ENCODE data around the gene ST7. TPM values are rescaled to one million over a fixed set of nuclear protein-coding genes. Genes with fewer than 3 reads are reported as not detected.

ST7 gene
- total and polyA plus RNA-seq, 2 donors: 14.7 to 26.6 TPM

DNA sequence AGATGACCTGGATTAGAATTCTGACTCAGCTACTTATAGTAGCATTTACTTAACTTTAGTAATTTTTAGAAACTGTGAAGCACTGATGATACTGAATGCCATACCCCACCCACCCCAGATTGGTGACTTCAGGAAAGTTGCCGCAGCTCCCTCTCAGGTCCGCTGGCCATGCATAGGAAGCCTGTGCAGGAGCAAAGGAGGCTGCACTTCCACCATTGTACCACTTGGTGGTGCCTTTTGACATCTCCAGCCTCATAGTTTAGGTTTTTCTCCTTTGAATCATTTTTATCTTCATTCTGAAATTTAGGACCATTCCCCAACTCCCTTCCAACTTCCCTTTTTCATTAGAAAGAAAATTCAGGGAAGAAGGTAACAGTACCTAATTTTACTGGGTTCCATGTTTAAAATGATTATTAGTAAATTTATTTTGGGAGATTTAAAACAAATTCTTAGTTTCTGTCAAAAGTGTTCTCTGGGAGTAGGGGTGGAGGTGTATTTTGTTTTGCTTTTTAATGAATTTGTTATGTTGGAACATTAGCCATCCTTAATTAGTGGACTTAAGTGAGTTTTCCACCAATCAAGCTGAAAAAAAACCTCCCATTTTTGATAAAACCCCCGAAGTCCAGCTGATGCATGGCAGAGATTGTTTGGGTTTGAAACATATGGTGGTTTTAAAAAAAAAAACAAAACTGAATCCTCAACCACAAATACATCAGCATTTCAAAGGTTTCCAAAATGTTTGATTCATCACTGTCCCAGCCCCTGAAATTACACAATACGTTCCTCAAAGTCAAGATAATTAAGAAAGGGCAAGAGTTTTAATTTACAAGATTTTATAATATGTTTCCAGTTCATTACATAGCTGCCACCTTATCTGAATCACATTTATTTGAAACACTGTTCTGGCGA, 259.9 kb downstream of the ST7 start:
- no peaks in the 10 kb centered on the region for H3K4me1 ChIP-seq (ENCODE audit: insufficient read depth)
- no peaks in the 10 kb centered on the region for H3K36me3 ChIP-seq (ENCODE audit: insufficient read depth)
- no peak for DNase-seq (ENCODE audit: extremely low spot score)
- H3K27ac ChIP-seq (ENCODE audit: low read depth): no peak overlapping the region
- no peak overlapping the region for H3K4me3 ChIP-seq (ENCODE audit: low read depth, low read length)
- 75% methylated on average over 5 of the region's 5 CpGs for WGBS

DNA sequence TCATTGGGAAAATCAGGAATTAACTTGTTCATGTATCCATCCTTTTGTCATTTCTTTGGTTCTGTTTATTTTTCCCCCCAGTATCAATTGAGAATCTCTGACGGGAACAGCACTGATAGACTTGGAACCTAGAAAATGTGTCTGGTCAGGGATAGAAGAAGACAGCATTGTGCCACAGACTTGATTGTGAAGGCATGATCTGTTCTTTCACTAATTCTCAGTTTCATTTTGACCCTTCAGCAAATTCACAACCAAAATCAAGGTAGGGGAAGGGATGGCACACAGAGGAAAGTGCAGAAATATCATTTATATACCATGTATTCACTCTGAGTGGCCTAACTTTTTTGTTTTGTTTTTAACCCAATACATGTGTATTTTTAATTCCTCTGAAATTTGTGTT, 262.7 kb downstream of the ST7 start:
- H3K36me3 ChIP-seq (ENCODE audit: insufficient read depth): no peaks in the 10 kb centered on the region
- no peak overlapping the region for H3K27ac ChIP-seq (ENCODE audit: low read depth)
- no peak for DNase-seq (ENCODE audit: extremely low spot score)
- H3K4me1 ChIP-seq (ENCODE audit: insufficient read depth): no peaks in the 10 kb centered on the region
- 97% methylated on average over 1 of the region's 1 CpG for WGBS
- H3K4me3 ChIP-seq (ENCODE audit: low read depth, low read length): no peak overlapping the region

- DNase-seq (ENCODE audit: extremely low spot score): no peak
- H3K27ac ChIP-seq (ENCODE audit: low read depth): no peak overlapping the region
- H3K36me3 ChIP-seq (ENCODE audit: insufficient read depth): no peaks in the 10 kb centered on the region
- H3K4me1 ChIP-seq (ENCODE audit: insufficient read depth): no peaks in the 10 kb centered on the region
- no peak overlapping the region for H3K4me3 ChIP-seq (ENCODE audit: low read depth, low read length)
- 80% methylated on average over 5 of the region's 5 CpGs for WGBS
Observed at GRCh38 chr7:117216436-117217069, 263.3 kb downstream of the ST7 start.

DNA sequence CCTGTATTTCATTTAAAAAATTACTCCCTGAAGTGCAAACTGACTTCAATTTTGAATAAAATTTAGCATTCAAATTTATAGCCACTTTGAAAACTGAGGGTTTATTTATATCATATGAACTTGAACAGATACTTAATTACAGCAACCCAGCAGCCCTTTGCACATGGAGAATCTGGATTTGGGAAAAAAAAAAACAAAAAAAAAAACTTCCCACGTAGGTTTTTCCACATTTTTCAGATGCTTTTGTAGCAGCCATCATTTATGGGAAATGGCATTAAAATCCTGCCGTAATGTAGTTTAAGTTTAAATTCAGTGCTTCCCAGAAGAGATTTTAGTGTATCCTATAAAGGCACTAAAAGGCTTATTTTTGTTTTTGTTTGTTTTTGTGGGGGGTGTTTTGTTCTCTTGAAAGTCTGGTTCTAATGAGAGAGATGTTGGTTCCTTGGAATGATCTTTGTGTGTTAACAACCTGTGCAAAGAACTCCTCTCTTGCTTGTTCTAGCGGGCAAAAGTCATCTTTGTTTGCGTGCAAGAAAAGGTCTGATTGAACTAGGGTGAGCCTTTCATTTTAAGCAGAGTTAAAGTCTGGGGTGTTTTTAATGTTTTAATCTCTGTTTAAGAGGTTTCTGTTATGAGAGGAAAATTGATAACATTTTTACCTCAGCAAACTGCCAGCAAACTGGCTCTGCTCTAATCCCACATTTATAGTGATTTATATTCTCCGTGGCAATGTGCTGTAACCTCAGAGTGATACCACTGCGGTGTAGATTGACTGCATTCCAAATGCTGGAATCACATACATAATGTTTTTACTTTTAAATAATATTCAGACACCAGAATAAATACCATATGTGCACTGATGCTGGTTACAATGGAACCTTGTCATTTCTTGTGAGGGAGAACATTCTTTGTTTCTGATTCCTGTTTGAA, 264.1 kb downstream of the ST7 start:
- Histone ChIP-seq H3K27ac (ENCODE audit: low read depth) (no peak overlapping the region), H3K36me3 (ENCODE audit: insufficient read depth) (no peaks in the 10 kb centered on the region), H3K4me1 (ENCODE audit: insufficient read depth) (no peaks in the 10 kb centered on the region), H3K4me3 (ENCODE audit: low read depth, low read length) (no peak overlapping the region)
- WGBS: 47% methylated on average over 6 of the region's 6 CpGs
- no peak for DNase-seq (ENCODE audit: extremely low spot score)

DNA sequence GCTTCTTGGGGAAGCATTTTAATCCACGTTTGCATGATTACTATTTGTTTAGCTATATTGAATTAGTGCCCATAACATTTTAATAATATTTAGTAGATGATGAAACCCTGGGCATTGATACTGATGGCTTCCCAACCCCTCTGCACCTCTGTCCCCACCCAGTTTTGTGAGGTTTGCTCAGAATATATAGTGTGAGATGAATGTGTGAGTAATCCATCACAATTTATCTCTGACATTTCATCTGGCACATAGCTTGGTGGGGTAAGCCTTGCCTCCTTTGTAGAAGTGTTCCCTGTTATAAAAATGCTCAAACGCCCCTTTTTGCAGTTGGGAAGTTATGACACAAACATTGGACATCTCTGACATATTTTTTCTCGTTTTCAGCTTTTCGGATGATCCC, 265.4 kb downstream of the ST7 start:
- DNase-seq (ENCODE audit: extremely low spot score): no peak
- no peak overlapping the region for H3K4me3 ChIP-seq (ENCODE audit: low read depth, low read length)
- H3K36me3 ChIP-seq (ENCODE audit: insufficient read depth): no peaks in the 10 kb centered on the region
- no peaks in the 10 kb centered on the region for H3K4me1 ChIP-seq (ENCODE audit: insufficient read depth)
- no peak overlapping the region for H3K27ac ChIP-seq (ENCODE audit: low read depth)
- 55% methylated on average over 4 of the region's 4 CpGs for WGBS

- H3K27ac ChIP-seq (ENCODE audit: low read depth): no peak overlapping the region
- no peak overlapping the region for H3K4me3 ChIP-seq (ENCODE audit: low read depth, low read length)
- 87% methylated on average over 8 of the region's 8 CpGs for WGBS
- DNase-seq (ENCODE audit: extremely low spot score): no peak
- no peaks in the 10 kb centered on the region for H3K4me1 ChIP-seq (ENCODE audit: insufficient read depth)
- no peaks in the 10 kb centered on the region for H3K36me3 ChIP-seq (ENCODE audit: insufficient read depth)
Observed at GRCh38 chr7:117219485-117219884, 266.2 kb downstream of the ST7 start.

GRCh38 chr7:117220836-117221235, 267.5 kb downstream of the ST7 start:
- Histone ChIP-seq H3K4me3 (ENCODE audit: low read depth, low read length) (no peak overlapping the region), H3K36me3 (ENCODE audit: insufficient read depth) (no peaks in the 10 kb centered on the region), H3K4me1 (ENCODE audit: insufficient read depth) (no peaks in the 10 kb centered on the region), H3K27ac (ENCODE audit: low read depth) (no peak overlapping the region)
- DNase-seq (ENCODE audit: extremely low spot score): no peak
- 70% methylated on average over 5 of the region's 5 CpGs for WGBS

- no peak overlapping the region for H3K27ac ChIP-seq (ENCODE audit: low read depth)
- no peak for DNase-seq (ENCODE audit: extremely low spot score)
- H3K4me1 ChIP-seq (ENCODE audit: insufficient read depth): no peaks in the 10 kb centered on the region
- H3K36me3 ChIP-seq (ENCODE audit: insufficient read depth): no peaks in the 10 kb centered on the region
- H3K4me3 ChIP-seq (ENCODE audit: low read depth, low read length): no peak overlapping the region
- 79% methylated on average over 6 of the region's 6 CpGs for WGBS
Observed at GRCh38 chr7:117225536-117225935, 272.2 kb downstream of the ST7 start.

GRCh38 chr7:117227091-117227490, 273.8 kb downstream of the ST7 start:
- no peak for DNase-seq (ENCODE audit: extremely low spot score)
- WGBS: 62% methylated on average over 4 of the region's 4 CpGs
- H3K4me3 ChIP-seq (ENCODE audit: low read depth, low read length): no peak overlapping the region
- no peak overlapping the region for H3K27ac ChIP-seq (ENCODE audit: low read depth)
- H3K36me3 ChIP-seq (ENCODE audit: insufficient read depth): no peaks in the 10 kb centered on the region
- H3K4me1 ChIP-seq (ENCODE audit: insufficient read depth): no peaks in the 10 kb centered on the region

- no peak for DNase-seq (ENCODE audit: extremely low spot score)
- no peaks in the 10 kb centered on the region for H3K36me3 ChIP-seq (ENCODE audit: insufficient read depth)
- WGBS: 82% methylated on average over 3 of the region's 3 CpGs
- no peaks in the 10 kb centered on the region for H3K4me1 ChIP-seq (ENCODE audit: insufficient read depth)
- H3K4me3 ChIP-seq (ENCODE audit: low read depth, low read length): no peak overlapping the region
- no peak overlapping the region for H3K27ac ChIP-seq (ENCODE audit: low read depth)
Observed at GRCh38 chr7:117229350-117229749, 276.0 kb downstream of the ST7 start.

DNA sequence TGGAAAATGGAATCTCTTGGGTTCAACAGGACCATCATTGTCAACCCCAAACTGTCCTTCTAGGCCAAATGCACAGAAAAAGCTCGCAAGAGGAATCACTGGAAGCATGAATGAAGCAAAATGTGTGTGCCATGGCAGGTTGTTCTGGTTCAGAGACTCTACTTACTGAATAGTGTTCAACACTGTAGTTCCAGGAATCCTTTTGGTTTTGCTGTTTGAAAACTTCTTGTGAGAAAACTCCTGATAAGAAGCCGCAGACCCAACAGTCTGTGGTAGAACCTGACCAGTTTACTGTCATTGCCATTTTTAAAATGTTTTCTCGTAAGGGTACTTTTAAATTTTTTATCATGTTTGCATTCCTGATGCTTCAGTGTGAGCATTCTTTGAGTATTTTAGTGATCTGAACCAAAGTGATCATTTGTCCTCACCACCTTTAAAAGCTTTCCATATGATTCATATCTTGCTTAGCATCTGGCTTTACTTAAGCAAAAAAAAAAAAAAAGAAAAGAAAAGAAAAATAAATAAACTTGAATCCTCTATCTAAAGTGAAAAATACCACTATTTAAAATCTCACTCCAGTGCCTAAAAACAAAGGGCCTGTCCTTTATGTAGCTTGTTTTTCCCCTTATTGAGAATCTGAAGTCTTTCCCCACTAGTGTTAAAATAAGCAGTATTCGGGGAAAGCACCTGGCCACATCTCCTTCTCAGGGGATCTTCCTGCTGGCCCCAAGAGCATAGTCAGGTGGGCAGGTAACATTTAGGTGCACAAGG, 277.2 kb downstream of the ST7 start:
- Histone ChIP-seq H3K27ac (ENCODE audit: low read depth) (no peak overlapping the region), H3K36me3 (ENCODE audit: insufficient read depth) (no peaks in the 10 kb centered on the region), H3K4me3 (ENCODE audit: low read depth, low read length) (no peak overlapping the region), H3K4me1 (ENCODE audit: insufficient read depth) (no peaks in the 10 kb centered on the region)
- no peak for DNase-seq (ENCODE audit: extremely low spot score)
- 74% methylated on average over 4 of the region's 4 CpGs for WGBS

- no peak for DNase-seq (ENCODE audit: extremely low spot score)
- no peaks in the 10 kb centered on the region for H3K4me1 ChIP-seq (ENCODE audit: insufficient read depth)
- H3K36me3 ChIP-seq (ENCODE audit: insufficient read depth): no peaks in the 10 kb centered on the region
- H3K27ac ChIP-seq (ENCODE audit: low read depth): no peak overlapping the region
- WGBS: 90% methylated on average over 3 of the region's 3 CpGs
- no peak overlapping the region for H3K4me3 ChIP-seq (ENCODE audit: low read depth, low read length)
Observed at GRCh38 chr7:117231047-117231359, 277.7 kb downstream of the ST7 start.

DNA sequence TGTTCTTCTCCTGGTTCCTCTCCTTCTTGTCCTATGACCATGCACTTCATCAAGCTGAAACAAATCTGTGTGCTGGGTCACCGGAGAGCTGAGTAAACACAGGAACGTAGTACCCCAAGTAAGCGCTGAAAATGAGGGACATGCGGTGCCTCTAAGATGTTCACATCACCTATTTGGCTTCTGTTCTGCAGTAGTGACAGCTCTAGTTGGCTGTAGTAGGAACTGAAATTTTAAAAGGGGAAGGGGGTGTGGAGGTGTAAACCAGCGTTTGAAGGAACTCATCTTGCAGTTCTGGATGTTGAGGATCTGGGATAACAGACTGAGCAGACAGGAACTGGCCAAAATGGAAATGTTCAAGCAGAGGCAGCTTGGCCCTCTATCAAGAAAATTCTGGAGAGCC, 284.3 kb downstream of the ST7 start:
- no peaks in the 10 kb centered on the region for H3K4me1 ChIP-seq (ENCODE audit: insufficient read depth)
- DNase-seq (ENCODE audit: extremely low spot score): no peak
- no peaks in the 10 kb centered on the region for H3K36me3 ChIP-seq (ENCODE audit: insufficient read depth)
- WGBS: 71% methylated on average over 5 of the region's 5 CpGs
- H3K4me3 ChIP-seq (ENCODE audit: low read depth, low read length): no peak overlapping the region
- H3K27ac ChIP-seq (ENCODE audit: low read depth): no peak overlapping the region
